Stimulated activated CD8-positive, alpha-beta memory T cell treated with anti-CD3 and anti-CD28 coated beads, Interleukin-15, amount 100 ng/mL, for 24 hours (primary cell): ENCODE data around the gene DNAJB13.

Source experiments
- DNase-seq: peaks from one replicate; pipeline ENCODE4 v3.0.0-alpha.2; 2020; ENCODE audit warnings: low read depth

Gene DNAJB13

DNA sequence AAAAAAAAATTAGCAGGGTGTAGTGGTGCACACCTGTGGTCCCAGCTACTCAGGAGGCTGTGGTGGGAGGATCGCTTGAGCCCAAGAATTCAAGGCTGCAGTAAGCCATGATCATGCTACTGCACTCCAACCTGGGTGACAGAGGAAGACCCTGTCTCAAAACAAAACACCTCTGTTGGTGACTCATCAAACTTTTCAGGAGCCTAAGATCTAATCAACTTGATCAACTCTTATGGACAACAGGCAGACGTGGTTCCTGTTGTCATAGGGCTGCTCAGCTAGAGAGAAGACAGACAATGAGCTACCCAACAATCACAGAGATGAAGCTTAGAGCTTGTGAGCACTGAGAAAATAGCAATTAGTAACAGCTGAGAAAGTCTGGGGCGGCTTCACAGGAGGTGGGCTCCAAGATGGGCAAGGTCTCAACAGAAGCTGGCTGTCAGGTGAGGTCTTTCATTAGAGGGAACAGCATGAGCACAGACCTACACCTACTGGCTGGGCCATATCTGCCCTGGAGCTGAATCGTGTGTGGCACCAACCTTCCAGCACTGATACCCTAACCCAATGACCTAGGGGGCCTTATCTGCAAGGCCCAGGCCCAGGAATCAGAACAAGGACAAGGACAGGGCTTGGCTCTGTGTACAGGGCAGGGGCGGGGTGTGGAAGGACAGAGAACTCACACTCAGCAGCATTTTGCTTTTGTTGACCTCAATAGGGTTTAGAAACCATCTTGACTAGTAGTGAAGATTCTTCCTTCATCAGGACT is 65.3 kb downstream of the DNAJB13 start:
- no peak for DNase-seq

DNA sequence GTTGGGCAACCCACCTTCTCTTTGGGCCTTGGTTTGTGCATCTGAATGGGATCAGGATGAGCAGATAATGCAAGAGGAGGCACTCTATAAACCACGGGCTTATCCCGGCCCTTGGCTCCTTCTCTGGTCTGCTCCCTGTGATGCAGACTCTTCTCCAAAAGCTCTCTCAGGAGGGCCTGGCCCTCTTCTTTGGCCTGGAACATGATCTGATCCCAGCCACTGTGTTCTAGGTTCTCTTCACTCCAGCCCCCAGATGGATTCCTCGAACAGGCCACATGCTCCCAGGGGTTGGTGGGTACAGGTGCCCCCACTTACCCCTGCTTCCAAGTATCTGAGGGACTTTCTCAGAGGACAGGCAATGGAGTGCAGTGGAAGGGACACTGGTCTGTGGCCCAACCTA is 66.8 kb downstream of the DNAJB13 start:
- DNase-seq = no peak

DNA sequence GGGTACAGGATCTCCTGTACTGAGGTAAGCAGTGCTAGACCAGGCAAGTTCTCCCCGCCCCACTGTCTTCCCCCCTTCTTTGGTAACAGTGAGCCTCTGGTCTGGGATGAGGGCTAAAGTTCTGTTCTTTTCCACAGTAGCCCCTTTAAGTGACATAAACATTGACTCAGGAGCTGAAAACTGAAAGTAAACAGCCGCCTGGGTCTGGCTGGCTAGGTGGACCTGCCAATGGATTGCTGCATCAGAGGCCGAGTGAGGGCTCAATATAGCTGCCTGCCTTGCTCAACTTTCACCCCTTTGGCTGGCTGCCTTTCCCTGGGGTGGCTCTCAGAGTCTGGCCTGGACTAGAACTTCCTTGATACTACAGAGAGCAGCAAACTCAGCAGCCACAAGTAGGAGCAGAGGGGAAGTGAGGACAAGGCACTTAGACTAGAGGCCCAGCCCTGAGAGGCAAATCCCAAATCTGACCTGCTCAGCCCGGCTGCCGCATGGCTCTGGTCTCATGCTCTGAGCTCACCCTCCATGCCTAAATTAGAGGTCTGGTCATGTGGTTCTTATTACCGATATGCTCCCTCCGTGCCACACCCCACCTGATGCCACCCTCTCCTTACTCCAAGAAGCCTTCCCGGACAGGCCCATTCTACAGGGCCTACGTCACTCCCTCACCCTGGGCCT is 67.6 kb downstream of the DNAJB13 start:
- no peak for DNase-seq

DNA sequence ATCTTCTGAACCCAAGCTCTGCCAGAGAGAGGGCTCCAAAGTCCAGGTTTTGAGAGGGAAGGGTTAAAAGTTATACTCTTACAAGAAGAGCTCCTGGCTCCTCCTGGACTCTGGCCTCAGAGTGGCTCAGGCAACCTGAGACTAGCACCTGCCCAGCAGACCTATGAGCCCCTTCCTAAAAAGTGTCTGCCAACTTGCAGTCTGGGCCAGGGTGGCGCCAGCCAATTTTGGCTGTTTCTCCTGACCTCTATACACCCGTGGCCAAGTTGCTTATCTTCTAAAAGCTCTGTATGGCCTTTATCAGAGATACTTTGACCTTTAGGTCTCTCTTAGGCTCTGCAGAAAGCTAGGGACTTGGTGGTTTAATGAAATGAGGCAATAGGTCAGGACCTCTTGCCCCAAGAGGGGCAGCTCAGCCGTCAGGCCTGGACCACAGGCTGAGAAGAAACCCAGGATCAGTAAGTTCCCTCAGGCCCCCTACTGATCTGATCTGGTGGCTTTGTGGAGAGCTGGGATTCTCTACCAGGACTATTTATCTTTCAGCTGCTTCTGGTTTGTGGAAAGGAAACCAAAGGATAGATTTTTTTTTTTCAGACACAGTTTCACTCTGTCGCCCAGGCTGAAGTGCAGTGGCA is 68.4 kb downstream of the DNAJB13 start:
- DNase-seq = no peak

DNA sequence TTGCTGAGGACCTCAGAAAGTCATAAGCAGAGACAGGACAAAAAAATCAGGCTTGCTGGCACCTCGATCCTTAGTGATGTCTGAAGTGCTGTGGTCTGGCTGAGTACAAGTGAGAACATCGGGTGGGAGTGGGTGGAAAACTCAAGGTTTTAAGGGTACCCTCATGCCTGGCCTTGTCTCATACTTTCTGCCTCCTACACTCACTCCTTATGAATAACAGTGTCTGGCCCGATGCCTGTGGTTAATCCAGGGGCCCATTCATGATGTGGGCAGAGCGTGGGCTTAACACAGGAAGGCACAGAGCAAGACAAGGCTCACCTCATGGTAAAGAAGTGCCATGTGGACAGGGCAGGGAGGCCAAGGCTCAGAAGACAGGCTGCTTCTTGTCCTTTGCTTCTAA is 69.0 kb downstream of the DNAJB13 start:
- DNase-seq = no peak
